HFFc6 (cell line): Measurements from ENCODE around the gene ANKLE1. TPM values are rescaled to one million over a fixed set of nuclear protein-coding genes. Genes with fewer than 3 reads are reported as not detected.

ENCODE experiments used
- DNase-seq: peaks from one replicate; pipeline ENCODE4 v3.0.0-alpha.2; 2018
- H3K27ac Mint-ChIP-seq: 2 replicates; pipeline ENCODE4 v1.8.0; 2020; ENCODE audit warnings: mild to moderate bottlenecking, mixed read lengths
- H3K27me3 Mint-ChIP-seq: 2 replicates; pipeline ENCODE4 v1.8.0; 2021; ENCODE audit warnings: mild to moderate bottlenecking, moderate library complexity, mixed read lengths; ENCODE audit not compliant: insufficient read depth
- H3K36me3 Mint-ChIP-seq: 2 replicates; pipeline ENCODE4 v1.8.0; 2021; ENCODE audit warnings: low read depth, mixed read lengths
- H3K4me1 Mint-ChIP-seq: 2 replicates; pipeline ENCODE4 v1.8.0; 2020; ENCODE audit warnings: low read depth, mixed read lengths
- H3K4me3 Mint-ChIP-seq: 2 replicates; pipeline ENCODE4 v1.8.0; 2020; ENCODE audit warnings: mild to moderate bottlenecking, moderate library complexity, mixed read lengths
- H3K9me3 Mint-ChIP-seq: 2 replicates; pipeline ENCODE4 v1.8.0; 2020; ENCODE audit warnings: mild to moderate bottlenecking, mixed read lengths
- total RNA-seq, 6 experiments: library from RNA; stranded (reverse); fragmentation: NEBNext Ultra II Directional; extraction: Animal tissue kit (Norgen Biotek cat#: 25700); gene quantifications; 2 replicates in 1 of 6; 3 replicates in 5 of 6; pipeline ENCODE4 v1.2.3, GENCODE V29; 2021
- TF ChIP-seq, protein P1 (sequence below): fragments of 200-600 bp; sonication (generic); IDR thresholded peaks from 2 replicates; pipeline ENCODE4 v1.5.0; 2021; ENCODE audit warnings: antibody characterized with exemption, mild to moderate bottlenecking

ANKLE1 gene
- total RNA-seq, 6 experiments from 2014 or later: 0.28 to 0.57 (median 0.43) TPM

DNA sequence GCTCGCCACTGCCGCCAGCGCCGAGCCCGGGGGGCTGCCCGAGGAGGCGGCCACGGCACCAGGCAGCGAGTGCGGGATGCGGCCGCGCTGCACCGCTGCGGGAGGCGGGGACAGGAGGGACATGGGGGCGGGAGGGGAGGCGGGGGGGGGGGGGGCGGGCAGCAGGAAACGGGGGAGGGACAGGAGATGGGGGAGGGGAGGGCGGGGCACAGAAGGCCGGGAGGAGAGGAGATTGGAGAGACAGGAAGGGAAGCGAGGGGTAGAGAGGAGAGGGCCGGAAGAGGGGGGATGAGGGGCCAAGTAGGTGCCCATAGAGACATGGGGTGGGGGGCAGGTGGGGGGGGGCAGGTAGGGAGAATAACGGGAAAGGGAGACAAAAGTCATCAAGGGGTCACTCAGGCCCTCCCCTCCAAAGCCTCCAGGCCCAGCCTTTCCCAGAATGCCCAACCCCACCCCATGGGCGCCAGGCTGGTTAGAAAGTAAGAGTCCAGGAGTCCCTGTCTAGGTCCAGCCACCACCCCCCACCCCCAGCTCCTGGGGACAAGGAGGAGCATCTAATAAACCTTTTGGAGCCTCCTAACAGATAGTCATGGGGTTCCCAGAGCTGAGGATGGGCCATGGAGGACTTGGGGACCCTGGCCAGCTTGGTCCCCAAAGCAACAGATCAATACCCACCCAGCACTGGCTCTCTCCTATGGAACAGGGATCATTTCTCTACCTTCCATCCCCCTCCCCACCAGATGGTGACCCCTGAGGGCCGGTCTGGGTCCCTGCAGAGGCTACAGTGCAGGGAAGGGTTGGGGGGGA lies 45.5 kb upstream of the ANKLE1 start:
- Mint-ChIP-seq H3K27ac (peak overlapping the region; percentile 60), H3K4me1 (peaks cover 5% of the 10 kb centered on the region; the same call in 1 of the 2 replicates), H3K9me3 (no peaks in the 10 kb centered on the region), H3K36me3 (peaks cover 15% of the 10 kb centered on the region), H3K4me3 (peak overlapping the region; percentile 85; the same call in 1 of the 2 replicates), H3K27me3 (no peaks in the 10 kb centered on the region; the same call in 1 of the 2 replicates)
- no peak for DNase-seq
- TF ChIP-seq, protein P1, sequence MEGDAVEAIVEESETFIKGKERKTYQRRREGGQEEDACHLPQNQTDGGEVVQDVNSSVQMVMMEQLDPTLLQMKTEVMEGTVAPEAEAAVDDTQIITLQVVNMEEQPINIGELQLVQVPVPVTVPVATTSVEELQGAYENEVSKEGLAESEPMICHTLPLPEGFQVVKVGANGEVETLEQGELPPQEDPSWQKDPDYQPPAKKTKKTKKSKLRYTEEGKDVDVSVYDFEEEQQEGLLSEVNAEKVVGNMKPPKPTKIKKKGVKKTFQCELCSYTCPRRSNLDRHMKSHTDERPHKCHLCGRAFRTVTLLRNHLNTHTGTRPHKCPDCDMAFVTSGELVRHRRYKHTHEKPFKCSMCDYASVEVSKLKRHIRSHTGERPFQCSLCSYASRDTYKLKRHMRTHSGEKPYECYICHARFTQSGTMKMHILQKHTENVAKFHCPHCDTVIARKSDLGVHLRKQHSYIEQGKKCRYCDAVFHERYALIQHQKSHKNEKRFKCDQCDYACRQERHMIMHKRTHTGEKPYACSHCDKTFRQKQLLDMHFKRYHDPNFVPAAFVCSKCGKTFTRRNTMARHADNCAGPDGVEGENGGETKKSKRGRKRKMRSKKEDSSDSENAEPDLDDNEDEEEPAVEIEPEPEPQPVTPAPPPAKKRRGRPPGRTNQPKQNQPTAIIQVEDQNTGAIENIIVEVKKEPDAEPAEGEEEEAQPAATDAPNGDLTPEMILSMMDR: no peak

GRCh38 chr19:17236811-17237543 lies 44.7 kb upstream of the ANKLE1 start:
- Mint-ChIP-seq H3K27ac (0 out of 2 replicates have a peak overlapping the region, but pooled peaks have one; percentile 60), H3K36me3 (peaks cover 12% of the 10 kb centered on the region), H3K27me3 (peaks cover 2% of the 10 kb centered on the region), H3K4me1 (peaks cover 13% of the 10 kb centered on the region; the same call in 1 of the 2 replicates), H3K9me3 (no peaks in the 10 kb centered on the region), H3K4me3 (no peak overlapping the region)
- TF ChIP-seq, protein P1: no peak
- no peak for DNase-seq

DNA sequence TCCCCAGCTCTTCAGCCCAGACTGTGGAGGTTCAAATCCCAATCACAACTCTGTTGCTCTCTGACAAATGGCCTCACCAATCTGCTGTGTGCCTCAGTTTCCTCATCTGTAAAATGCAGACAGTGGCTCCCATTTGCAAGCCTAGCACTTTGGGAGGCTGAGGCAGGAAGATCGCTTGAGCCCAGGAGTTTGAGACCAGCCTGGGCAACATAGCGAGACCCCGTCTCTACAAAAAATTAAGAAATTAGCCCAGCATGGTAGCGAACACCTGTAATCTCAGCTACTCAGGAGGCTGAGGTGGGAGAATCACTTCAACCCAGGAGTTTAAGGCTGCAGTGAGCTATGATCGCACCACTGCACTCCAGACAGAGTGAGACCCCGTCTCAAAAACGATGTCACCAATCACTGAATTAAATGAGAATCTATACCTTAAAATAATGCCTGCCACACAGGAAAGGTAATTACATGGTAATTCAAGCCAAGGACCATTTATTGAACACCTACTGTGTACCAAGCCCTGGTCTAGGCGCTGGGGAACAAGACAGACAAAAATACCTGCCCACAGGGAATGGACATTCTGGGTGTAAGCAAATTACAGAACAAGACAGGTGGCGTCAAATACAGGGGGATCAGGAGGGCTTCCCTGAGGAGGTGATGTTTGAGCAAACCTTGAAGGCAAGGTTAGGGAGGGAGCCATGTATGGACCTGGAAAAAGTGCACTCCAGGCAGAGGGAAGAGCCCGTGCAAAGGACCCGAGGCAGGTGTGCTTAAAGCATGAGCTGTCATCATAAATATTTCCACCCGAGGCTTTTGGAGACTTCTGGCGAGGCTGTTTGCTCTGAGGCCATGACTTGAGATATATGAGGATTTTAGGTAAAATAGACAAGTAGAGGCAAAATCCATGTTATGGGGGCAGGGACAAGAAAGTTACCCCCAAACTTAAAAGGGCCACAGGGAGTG lies 43.7 kb upstream of the ANKLE1 start:
- Mint-ChIP-seq H3K36me3 (peaks cover 6% of the 10 kb centered on the region), H3K9me3 (no peaks in the 10 kb centered on the region), H3K27me3 (peaks cover 5% of the 10 kb centered on the region), H3K27ac (no peak overlapping the region), H3K4me1 (peaks cover 21% of the 10 kb centered on the region), H3K4me3 (no peak overlapping the region)
- TF ChIP-seq, protein P1: no peak
- no peak for DNase-seq

DNA sequence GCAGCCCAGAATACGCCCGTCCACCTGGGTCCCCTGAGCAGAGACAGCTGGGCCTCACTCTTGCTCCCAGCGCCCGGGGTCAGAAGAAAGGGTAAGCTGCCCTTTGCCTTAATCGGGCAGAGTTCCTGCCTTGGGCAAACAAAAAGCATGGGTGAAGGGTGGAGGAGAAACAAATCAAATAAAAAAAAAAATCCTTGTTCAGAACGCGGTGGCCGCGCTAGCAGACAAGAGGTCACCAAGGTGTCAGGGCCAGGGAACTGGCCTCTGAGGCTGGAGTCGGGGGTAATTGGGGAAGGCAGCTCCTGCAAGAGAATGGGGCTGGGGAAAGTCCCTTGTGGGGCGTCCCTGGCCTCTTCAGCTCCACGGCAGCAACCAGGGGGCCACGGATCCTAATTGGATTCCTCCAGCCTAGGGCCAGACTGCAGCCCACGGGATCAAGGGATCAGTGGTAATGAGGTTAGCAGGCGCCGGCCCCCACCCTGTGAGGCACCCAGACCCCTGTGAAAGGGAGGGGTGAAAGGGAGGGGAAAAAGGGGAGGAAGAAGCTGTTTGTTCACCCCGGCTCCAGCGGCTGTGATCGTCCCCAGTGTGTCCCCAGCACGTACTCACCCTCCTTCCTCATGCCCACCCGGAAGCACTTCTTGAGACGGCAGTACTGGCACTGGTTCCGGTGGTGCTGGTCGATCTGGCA lies 41.5 kb upstream of the ANKLE1 start:
- peaks cover 15% of the 10 kb centered on the region for H3K36me3 Mint-ChIP-seq
- no peaks in the 10 kb centered on the region for H3K9me3 Mint-ChIP-seq
- peaks cover 24% of the 10 kb centered on the region for H3K4me1 Mint-ChIP-seq
- TF ChIP-seq, protein P1: no peak
- no peak overlapping the region for H3K27ac Mint-ChIP-seq
- H3K27me3 Mint-ChIP-seq: peaks cover 5% of the 10 kb centered on the region
- no peak overlapping the region for H3K4me3 Mint-ChIP-seq
- no peak for DNase-seq
